Measurements from ENCODE around the gene SFMBT1.

DNA sequence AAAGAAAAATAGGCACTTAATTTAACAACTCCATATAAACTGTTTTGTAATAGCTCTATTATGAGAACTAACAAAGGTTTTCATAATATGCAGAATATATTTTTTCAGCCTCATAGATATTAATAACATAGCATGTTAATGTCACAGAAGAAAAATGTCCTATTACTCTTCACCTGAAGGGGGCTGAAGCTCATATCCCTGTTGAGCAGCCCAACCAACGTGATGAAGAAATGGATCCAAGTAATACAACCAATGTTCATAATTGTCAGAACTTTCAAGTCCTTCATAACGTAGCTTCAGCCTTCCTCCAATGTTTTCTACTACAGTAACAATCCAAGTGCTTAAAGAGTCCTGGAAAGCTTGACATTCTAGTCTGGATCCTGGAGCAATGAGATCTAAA is 114.0 kb downstream of the SFMBT1 start:
- TF ChIP-seq SUZ12 (IDR thresholded peaks at IDR 0.05; ENCODE audit: extremely low read depth, insufficient read depth, insufficient read length) (no peak), YY1 (IDR thresholded peaks at IDR 0.05; ENCODE audit: insufficient read depth, insufficient read length) (no peak), ZNF274 (IDR thresholded peaks at IDR 0.05; ENCODE audit: low read depth, low read length) (no peak)

All from NT2/D1 (cell line).